ENCODE data around the gene CLASP2.

Gene CLASP2

DNA sequence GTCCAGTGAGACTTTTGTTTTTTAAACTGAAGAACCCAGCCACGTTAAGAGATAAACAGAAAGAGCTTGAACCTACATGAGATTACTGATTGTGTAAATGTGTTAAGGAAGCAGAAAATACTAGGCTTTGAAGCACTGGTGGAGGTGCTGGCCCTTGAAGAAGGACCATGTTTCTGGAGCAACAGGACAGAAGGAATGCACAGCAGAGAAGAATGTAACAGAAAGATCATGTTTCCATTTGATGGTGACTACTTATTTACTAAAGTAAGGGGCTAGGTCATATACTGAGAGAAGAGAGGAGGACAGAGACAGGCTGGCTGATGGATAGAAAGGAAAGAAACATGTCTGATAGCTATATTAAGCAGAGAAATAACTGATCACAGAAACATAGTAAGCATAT lies 88.8 kb downstream of the CLASP2 start:
- no peak for DNase-seq

DNA sequence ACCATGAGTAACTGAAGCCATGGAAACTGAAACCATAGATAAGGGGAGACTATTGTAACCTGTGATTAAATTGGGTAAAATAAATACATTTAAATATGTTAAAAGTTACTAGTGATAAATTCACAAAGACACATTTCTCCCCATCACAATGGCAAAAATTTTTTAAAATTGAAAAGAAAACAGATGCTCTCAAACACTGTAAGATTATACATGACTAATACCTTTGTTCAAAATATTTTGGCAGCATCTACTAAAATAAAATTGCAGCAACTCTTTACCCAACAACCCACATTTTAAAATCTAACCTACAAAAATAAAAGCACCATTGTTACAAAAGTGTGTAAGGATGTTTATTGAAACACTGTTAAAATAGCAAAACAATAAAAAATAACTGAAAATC lies 93.3 kb downstream of the CLASP2 start:
- DNase-seq: no peak

DNA sequence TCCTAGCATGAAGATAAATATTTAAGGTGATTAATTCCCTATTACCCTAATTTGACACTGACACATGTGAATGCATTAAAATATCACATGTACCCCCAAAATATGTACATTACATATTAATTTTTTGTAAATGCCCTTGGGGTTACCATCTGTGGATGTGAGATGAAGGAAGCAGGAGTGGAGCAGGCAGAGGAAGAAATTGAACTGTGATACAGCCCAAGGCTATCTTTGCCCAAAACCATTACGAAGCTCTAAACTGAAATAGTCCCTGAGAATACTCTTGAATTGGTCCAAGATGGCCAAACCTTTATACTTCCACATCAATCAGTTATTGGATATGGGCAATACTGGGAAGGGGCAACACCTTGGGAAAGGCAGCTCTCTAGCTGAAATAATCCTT lies 105.0 kb downstream of the CLASP2 start:
- DNase-seq: no peak

DNA sequence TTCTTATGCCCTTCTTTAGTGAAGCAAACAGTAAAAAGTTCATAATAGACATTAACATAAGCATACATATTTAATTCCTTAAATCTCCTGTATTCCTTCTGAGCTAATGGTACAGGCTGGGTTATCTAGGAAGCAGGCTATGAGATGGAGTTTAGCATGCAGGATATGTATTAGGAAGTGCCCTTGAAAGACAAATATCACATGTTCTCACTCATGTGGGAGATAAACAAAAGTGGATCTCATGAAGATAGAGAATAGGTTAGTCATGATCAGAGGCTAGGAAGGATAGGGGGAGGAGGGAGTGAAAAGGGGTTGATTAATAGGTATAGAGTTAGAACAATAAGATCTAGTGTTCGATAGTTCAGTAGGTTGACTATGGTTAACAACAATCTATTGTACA lies 105.4 kb downstream of the CLASP2 start:
- DNase-seq: no peak

DNA sequence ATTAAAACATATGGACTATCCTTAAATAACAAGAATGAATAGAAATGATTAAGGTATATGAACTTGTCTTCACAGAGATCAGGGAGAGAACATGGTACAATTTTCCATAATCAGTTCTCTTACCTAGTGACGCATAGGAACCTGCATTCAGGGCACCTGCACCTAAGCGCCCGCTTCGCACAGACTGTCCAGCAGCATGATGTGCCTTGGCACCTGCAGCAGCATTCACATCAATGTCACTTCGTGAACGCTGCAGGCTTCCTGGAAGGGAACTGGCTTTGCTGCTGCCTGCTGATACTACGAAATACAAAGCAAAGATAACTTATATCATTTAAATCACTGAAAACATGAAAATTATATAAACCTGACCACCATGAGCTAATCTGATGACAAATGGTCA lies 115.2 kb downstream of the CLASP2 start:
- DNase-seq: no peak

DNA sequence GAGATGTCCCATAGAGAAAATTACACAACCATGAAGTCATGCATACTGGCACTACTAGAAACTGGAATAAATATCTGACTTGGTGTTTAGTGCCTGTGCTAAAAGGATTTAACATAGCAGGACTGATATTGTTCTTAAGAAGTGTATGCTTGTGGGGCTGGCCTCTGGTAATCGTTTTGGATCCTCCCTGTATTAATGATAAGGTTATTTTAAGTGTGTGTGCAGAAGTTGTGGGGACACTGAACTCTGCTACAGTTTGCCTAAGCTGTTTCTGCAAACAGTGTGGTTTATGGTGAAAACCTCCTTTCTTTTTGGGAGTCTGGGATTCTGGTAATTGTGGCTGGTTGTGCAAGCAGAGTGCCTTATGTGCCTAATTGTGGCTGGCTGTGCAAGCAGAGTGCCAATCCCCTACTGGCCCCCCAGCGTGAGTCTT lies 120.8 kb downstream of the CLASP2 start:
- no peak for DNase-seq

DNA sequence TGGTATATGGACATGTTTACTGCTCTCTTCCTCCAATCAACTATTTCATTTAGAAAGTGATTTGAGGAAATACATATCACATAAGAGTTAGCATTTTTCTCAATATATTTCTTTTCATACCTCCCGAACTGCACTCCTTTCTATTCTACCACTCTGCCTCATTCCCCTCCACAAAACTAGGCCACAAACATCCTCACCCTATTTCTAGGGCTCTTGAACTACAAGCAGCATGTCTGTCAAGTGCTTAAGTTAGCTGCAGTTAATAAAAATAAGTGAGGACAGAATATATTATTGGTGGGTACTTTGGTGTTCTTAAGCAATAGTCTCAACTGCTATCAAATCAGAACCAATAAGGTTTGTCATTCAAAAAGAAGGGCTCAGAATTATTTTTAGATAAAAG lies 125.1 kb downstream of the CLASP2 start:
- DNase-seq: no peak

DNA sequence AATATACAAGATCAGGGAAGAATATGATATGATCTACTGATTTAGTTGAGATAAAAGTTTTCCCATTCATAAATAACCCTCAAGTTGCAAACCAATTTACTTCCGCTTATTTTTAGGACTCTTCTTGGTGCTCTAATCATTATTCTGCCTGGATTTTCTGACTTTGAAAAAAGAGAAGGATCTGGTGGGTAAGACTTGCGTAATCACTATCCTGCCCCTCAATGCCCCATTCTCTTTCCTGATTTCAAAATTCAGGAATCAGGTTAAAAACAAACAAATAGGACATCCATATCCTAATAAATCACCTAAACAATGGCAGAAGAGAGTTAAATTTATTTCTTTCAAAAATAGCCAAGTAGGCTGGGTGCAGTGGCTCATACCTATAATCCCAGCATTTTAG lies 127.5 kb downstream of the CLASP2 start:
- no peak for DNase-seq

DNA sequence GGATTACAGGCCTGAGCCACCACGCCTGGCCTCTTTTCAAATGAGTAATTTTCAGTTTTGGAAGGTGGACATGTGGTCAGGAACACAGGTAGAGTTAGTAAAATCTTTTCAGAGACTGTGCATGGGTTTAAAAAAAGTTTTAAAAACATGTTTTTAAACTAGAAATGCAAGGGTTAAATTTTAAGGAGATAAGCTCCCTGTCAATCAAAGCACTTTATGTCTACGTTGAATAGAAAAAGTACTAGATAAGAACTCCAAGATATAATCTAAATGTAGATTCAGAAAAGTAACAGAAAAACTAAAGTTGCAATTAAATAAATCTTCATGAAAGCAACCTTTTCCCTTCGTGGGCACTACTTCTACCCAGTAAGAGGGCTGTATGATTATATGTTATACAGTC lies 131.7 kb downstream of the CLASP2 start:
- no peak for DNase-seq

DNA sequence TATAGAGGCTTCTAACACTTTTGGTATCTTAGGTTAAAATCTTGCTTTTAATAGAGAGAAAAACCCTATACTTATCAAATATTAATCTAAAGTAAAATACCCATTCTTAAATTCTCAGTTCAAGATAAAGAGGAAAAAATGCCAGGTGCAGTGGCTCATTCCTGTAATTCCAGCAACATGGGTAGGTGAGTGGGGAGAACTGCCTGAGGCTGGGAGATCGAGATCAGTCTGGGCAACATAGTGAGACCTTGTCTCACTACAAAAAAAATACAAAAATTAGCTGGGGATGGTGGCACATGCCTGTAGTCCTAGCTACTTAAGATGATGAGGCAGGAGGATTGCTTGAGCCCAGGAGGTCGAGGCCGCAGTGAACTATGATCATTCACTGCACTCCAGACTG lies 135.8 kb downstream of the CLASP2 start:
- no peak for DNase-seq

DNA sequence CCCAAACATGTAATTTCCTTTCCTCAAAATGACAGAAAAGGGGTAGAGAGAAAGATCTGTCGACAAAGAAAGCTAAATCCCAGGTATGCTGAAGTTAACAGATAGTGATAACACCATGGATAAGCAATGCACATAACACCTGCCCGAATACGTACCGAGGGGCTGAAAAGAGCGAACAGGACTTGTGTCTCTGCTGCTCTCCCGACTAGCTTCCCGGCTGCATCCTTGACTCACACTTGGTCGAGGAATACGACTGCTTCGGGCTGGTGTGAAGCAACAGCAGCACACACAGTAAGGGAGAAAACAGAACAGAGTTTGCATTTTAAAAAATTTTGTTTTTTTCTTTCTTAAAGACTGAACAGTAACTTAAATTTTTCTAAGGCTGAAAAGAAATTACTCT lies 136.4 kb downstream of the CLASP2 start:
- no peak for DNase-seq

DNA sequence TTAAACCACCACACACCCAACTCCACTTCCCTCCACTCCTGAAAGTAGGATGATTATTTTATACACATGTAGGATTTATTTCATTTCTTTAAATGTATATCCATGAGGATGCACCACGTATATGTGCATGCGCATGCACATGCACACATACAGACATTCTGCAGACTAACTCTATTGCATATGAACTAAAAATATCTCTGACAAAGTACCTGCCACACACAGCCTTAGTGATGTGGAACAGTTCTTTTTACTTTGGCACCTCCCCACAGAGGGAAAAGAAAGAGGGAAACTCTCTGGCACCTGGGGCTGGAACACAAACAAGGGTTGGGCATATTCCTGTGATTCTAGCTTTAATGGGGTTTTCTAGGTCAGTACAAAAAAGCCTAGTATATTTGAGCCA lies 138.2 kb downstream of the CLASP2 start:
- no peak for DNase-seq

DNA sequence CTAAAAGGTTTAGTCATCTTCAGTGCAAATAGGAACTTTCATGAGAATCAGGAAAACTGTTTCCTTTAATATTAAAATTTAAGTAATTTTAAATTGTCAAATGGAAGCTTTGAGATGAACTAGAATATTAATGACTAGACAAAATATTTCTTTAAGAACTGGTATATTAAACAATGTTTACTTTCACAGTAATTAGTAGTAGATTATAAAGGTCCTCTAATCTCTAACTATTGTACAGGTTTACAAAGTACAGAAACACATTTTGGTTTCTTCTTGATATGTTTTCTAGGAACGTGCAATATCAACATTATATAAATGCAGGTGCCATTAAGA lies 138.9 kb downstream of the CLASP2 start:
- no peak for DNase-seq

DNA sequence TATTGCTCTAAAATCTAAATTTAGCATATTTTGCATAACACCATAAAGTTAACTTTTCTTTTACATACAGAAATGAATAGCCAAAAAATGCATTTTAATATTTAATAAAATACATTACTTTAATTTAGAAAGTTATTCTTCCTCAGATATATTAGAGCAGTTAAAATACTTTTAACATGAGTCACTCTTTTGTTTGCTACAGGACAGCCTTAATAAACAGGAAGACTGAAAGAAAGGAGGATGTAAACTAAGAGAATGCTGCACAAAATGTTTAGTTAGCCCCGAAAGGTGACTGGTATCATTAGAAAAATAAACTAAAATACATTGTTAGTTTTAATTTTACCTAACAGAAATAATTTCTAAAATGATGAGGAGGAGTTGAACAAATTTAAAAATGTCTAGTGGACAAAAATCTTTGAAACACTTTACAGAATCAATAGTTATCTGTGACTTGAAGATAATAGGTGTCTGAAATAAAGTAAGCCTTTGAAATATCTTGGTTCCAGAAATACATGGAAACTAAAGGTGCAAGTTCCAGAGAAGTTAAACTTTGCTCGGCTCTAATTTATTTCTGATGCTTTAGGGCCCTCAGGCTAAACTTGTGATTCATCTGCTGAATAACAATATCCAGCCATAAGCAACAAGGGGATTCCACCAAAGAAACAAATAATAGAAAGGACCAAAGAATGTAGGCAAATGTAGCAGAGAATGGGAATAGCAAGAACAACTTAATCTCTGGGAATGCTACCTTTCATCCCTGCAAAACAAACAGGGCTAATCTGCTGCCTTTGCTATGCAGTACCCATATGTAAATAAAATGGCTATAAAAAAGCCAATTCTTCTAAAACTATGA lies 139.5 kb downstream of the CLASP2 start:
- no peak for DNase-seq

DNA sequence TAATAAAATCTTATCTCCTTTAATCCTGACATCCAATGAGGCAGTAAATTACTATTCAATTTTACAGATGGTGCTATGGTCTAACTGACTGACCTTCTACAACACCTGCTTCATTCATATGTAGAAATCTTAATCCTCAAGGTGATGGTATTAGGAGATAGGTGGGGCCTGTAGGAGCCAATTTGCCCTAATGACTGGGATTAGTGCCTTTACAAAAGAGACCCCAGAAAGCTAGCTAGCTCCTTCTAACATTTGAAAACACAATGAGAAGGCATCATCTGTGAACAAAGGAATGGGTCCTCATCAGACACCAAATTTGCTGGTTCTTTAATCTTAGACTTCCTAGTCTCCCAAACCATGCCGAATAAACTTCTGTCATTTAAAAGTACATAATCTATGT lies 140.5 kb downstream of the CLASP2 start:
- DNase-seq: no peak

DNA sequence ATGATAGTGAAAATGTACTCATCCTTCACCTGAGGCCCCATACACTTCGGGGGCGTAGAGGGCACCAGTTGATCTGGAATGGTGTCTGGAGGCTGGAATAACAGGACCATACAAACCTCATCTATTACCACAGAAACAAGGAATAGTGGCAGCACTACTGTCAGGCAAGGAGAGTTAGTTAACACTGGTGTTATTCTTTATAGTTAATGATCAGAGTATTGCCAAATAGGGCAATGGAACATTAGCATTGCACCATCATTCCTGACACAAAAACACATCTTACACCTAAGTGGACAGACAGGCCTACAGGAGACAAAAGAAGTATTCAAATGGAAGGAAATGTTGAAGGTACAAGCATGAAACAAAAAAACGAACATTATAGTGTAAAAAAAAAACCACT lies 140.9 kb downstream of the CLASP2 start:
- DNase-seq: no peak

DNA sequence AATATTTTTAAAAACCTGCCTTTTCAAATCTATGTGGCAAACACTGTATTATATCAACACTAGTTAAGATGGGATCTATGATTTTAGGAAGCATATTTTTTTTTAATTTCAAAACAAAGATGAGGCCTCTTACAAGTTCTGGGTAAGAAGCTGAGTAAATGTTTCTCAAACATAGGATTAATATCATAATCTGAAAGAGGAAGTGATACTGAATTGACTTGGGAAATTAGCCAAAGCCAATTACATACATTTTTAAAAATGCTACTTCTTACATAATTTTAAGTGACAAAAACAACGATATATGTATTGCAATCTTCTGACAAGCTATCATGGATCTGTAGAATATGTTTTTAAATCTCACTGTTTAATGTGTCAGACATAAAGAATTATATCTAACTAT lies 142.7 kb downstream of the CLASP2 start:
- DNase-seq: no peak

DNA sequence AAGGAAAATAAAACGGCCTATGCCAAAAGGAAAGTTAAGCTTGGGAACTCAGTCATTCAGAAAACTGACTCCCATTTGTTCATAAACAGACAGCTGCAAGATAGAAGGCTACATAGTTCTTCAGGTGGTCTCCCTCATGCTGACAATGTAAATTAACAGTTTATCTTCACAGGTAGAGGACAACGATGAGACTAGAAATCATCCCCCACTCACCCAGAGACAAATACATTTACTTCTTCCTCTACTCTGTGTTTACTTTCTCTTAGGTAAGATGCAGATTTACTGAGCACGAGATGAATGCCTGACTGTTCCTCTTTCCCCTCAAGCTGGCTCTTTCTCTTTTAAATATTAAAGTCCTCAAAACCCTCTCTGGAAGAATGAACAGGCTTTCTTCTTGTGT lies 160.2 kb downstream of the CLASP2 start:
- no peak for DNase-seq

DNA sequence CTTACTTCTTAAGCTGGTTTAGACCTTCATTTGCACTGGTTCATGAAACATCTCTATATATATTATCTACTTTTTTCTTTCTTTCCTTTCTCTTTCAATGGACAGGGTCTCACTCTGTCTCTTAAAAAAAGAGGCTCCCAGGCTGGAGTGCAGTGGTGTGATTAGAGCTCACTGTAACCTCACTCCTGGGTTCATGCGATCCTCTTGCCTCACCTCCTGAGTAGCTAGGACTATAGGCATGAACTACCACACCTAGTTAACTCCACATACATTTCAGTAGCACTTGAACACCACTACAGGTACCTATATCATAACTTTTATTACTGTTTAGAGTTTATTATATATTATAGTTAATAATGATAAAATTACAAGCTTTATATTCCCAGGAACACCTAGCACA lies 160.8 kb downstream of the CLASP2 start:
- no peak for DNase-seq

DNA sequence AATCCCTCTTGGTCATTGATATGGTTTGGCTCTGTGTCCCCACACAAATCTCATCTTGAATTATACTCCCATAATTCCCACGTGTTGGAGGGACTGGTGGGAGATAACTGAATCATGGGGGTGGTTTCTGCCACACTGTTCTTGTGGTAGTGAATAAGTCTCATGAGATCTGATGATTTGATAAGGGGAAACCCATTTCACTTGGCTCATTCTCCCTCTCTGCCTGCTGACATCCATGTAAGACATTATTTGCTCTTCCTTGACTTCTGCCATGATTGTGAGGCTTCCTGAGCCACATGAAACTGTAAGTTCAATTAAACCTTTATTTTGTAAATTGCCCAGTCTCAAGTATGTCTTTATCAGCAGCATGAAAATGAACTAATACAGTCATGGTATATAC lies 171.0 kb downstream of the CLASP2 start:
- DNase-seq: no peak

DNA sequence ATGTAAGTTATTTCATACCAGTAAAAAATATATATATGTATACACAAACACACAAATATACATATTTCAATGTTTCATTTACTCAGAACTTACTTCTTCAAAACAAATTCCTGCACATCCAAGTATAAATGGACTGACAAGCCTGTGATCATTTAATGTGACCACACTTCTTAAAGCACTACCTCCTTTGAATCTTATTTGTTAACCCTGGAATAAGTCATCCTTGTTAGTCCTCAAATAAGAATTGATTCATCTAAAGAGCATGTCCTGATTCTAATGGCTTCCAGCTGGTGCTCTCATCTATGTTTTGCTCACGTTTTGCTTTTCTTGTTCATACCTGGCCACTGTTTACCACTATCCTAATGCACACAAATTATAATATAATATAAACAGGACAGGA lies 173.9 kb downstream of the CLASP2 start:
- no peak for DNase-seq

DNA sequence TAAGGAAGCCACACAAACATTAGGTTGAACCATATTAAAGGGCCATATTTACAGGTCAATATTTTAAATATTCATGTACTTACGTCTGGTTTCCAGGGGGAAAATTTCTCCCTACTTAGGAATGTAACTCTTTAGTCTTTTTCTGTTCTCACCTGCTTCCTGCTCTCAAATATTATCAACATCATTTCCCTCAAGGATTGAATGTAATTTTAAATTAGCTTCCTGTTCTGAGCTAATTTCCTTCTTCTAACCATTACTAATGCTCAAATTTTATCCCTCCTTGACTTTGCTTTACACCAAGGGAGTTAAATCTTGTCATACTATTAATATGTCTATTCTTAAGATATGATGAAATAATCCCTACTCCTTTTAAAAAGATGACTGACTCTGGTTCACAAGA lies 174.5 kb downstream of the CLASP2 start:
- DNase-seq: no peak

DNA sequence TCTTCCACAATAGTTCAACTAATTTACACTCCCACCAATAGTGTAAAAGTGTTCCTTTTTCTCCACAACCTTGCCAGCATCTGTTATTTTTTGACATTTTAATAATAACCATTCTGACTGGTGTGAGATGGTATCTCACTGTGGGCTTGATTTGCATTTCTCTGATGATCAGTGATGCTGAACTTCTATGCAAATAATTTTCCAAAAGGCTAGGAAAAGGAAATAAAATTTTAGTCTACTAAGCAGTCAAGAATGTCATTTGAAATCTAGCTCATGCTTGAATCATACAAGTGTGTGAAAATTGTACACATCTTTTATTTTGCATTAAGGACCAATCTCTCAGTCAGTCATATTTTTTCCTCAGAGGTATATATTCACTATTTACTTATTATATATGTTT lies 176.1 kb downstream of the CLASP2 start:
- no peak for DNase-seq

DNA sequence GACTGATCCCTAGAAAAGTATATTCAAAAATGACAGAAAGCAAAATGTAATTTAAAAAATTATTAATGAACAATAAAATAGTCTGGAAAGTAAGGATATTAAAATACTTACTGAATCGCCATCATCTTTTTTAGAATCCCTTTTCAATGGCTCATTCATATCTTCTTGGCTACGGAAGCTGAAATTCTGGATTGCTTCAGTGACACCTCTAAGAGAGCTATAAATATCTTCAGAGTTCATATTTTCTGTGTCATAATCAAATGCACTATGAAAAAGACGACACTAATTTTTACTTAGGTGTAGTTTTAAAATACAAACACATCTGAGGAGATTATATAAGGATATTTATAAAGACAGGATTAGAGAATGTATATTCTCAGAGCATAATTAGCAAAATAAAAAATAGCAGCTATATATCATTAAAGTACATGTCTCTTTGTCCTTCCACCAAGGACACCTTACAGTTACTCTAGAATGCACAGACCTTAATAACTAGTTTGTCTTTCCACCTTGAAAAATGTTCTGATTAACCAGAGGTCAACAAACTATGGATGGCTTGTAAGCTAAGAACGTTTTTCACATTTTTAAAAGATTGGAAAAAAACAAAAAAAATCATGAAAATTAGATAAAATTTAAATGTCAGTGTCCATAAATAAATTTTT lies 179.2 kb downstream of the CLASP2 start:
- no peak for DNase-seq

DNA sequence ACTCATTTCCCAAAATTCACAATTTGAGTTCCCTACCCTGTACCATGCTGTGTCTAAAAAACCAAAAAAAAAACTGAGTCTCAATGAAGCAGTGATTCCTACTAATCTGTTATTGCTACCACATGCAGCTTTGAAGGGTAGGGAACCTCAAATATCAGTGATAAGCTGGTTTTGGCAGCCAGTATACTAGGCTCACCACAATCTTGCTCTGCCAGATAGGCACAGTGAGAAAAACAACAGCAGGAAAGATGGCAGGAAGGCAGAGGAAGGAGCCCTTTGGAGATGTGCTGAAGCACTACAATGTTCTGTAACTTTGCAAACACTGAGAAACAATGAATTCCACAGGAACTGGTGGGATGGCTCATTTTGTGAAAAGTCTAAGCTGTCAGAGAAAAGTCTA lies 180.9 kb downstream of the CLASP2 start:
- no peak for DNase-seq

Data from activated CD4-positive, alpha-beta T cell treated with anti-CD3 and anti-CD28 coated beads, Interleukin-2, amount 50 U/mL, for 16 hours (primary cell).